ENCODE data around the gene DLGAP1.

DNA sequence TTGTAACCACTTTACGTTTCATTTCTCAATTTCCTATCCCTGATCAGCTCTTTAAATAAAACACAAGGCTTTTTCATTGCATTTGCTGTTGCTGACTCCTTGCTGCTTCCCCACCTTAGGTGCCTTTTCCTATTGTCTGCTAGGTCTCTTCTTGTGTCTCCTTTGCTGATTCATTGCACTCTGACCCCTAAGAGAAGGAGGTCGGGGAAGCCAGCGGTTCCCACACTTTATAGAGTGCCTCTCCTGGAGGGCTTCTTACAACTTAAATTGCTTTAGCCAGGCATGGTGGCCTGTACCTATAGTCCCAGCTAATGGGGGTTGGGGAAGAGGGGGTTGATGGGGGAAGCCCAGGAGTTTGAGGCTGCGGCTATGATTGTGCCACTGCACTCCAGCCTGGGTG, 495.0 kb downstream of the DLGAP1 start:
- no peak for TF ChIP-seq POLR2AphosphoS5 (IDR thresholded peaks at IDR 0.05)
- TF ChIP-seq, protein P1, sequence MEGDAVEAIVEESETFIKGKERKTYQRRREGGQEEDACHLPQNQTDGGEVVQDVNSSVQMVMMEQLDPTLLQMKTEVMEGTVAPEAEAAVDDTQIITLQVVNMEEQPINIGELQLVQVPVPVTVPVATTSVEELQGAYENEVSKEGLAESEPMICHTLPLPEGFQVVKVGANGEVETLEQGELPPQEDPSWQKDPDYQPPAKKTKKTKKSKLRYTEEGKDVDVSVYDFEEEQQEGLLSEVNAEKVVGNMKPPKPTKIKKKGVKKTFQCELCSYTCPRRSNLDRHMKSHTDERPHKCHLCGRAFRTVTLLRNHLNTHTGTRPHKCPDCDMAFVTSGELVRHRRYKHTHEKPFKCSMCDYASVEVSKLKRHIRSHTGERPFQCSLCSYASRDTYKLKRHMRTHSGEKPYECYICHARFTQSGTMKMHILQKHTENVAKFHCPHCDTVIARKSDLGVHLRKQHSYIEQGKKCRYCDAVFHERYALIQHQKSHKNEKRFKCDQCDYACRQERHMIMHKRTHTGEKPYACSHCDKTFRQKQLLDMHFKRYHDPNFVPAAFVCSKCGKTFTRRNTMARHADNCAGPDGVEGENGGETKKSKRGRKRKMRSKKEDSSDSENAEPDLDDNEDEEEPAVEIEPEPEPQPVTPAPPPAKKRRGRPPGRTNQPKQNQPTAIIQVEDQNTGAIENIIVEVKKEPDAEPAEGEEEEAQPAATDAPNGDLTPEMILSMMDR (IDR thresholded peaks at IDR 0.05), result no peak

All from gastroesophageal sphincter (tissue), 3 donors.